GM18867 (cell line): ENCODE measurements around the gene ABCC2.
A peak's percentile ranks its signal among the peaks of the same experiment; 100 is the strongest.

Experiments
- ATAC-seq: cut with Tn5 transposase; IDR thresholded peaks from one replicate; pipeline ENCODE4 v1.9.1; 2021; ENCODE audit warnings: mild to moderate bottlenecking, moderate library complexity; ENCODE audit not compliant: unreplicated experiment

The ABCC2 gene

DNA sequence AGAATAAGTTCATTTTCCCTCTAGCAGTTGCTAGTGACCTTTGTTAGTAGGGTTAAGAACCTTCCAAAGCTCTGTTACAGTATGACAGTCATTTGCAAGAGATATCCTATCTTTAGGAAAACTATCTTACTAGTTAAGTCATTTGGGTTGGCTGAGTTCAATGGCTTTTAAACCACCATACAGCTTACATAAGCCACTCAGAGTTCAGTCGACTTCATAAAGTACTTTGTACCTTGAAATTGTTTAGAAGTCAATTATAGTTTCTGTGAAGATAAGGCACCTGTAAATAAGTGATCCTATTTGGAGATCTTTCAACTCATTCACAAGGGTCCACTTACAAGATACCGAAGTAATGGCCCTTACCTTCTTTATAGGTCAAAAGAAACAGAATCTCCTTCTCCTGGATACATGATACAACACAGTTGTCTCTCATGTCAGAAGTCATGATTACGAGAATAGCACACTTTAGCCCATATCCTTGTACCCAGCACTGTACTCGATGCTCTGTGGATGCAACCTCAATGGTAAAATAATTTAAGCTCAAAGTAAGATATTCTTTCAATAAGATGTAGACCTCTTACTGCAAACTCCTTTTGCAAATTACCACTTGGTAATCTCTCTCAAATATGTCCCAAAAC is 11.9 kb upstream of the ABCC2 start:
- no peak for ATAC-seq

DNA sequence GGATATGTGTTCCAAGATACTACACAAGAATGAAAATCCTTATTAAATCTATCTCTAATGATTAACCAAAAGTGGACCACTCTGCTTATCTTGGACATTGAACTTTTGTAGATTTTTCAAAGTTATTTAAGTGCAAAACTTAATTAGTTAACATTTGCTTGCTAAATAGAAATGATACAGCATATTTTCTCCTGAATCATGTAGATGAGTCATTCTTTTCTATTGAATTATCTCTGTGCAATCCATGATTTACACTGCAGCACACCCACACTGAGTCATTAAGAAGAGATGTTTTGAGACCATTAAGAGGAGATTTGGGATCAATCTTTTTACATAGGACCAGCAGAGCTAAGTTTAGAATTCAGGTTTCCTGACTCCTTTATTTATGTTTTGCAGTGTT is 6.6 kb upstream of the ABCC2 start:
- no peak for ATAC-seq

DNA sequence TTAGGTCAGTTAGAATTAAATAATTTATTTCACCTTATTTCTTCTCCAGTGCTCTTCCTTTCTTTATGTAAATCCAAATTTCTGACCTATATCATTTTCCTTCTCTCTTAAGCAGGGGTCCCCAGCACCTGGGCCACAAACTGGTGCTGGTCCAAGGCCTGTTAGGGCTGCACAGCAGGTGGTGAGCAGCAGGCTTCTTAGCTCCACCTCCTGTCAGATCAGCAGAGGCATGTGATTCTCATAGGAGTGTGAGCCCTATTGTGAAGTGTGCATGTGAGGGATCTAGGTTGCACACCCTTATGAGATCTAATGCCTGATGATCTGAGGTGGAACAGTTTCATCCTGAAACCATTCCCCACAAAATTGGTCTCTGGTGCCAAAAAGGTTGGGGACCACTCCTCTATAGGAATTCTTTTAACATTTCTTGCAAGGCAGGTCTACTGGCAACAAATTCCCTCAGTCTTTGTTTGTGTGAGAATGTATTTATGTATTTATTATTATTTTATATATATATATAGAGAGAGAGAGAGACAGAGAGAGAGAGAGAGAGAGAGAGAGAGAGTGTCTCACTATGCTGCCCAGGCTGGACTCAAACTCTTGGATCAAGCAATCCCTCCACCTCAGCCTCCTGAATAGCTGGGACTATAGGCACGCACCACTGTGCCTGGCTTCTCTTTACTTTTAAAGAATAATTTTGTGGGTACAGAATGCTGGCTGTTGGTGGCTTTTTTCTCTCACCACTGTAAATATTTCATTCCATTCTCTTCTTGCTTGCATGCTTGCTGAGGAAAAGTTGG is 4.3 kb upstream of the ABCC2 start:
- peak; percentile 69 for ATAC-seq

DNA sequence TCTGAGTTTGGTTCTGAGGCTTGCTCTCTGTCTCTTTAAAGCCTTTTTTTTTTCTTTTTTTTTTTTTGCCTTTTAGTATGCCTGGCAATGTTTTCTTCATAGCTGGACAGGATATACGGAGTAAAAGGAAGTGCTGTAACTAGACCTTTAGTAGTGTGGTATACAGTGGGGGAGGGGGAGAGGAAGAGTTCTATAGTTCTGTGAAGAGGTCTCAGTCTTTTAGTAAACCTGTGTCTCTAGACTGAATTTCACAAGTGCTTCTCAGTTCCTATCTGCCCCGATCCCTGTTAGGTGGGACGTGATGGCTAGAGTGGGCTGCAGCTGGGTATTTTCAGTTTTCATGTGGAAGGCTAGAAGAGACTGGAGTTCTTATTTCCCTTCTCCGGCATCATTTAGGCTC is 3.1 kb upstream of the ABCC2 start:
- ATAC-seq: no peak

DNA sequence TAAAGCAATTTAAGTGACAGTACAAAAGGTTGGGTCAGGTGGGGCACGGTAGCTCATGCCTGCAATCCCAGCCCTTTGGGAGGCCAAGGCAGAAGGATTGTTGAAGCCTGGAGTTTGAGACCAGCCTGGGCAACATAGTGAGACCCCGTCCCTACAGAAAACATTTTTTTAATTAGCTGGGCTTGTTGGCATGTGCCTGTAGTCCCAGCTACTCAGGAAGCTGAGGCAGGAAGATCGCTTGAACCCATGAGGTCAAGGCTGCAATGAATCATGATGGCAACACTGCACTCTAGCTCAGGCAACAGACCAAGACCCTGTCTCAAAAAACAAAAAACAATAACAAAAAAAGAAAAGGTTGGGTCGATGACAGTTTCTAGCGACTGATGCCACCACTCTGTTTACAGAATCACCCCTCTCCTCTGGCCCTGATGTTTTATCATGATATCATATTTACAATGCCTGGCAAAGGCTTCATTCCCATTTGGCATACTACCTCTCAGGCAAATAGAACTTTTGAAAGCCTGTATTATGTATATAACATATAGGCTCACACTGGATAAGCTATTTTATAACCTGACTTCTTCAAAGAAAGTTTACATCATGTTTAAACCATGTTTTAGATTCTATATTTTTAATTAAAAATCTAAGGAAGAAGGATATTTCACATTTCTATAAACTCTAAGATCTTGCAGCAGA is 558 bp upstream of the ABCC2 start:
- ATAC-seq: no peak

DNA sequence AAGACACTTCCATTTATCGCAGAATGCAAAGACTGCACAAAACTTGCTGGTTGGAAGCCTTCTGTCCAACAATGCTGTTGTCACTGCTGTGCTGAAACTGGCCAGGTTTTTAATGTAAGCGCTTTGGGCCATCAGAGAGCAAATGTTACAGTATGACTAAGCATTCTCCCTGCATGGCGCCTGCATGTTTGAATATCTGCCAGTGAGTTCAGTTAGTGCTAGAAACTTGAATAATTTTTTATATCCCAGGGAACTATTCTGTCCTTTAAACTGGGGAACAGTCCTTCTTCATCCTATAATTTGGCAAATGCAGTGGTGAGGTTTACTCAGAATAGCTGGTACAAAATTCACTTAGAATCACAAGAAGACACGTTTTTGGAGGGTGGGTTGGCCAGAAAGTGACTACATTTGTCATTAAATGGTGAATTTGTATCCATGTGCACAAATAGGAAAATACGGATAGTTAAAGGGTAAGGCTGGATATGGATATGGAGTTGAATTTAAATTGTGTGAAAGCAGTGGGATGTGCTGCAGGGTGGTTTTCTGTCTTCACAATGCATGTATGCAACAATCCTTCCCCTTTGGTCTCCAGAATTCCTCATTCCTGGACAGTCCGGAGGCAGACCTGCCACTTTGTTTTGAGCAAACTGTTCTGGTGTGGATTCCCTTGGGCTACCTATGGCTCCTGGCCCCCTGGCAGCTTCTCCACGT is 1.7 kb downstream of the ABCC2 start:
- no peak for ATAC-seq

DNA sequence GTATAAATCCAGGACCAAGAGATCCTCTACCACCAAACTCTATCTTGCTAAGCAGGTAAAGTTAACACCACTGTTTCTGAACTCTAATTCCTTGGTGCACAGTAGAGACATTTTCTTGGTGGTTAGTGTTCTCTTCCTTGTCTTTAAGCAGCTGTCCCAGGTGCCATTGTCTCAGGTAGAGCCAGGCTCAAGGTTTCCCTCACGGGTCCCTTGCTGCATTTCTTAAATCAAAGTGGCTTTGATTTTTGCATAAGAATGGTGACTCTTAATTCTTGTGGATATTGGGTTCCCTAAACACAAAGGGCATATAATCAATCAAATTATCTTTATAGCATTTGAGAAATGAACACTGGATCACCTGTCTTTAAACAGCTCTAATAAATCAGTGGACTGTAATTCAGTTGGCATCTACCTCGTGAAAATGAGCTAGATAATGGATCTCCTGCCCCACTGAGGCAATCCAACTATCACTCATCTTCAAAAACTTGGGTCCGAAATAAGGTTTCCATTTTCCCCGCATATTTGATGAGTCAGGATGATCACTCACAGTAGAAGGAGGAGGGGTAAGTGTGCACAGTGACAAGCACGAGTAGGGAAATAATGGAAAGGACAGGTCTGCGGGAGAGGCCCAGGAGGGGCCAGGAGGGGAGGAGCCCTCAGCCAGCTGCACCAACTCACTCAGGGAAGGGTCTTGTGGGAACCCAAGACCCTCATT is 2.4 kb downstream of the ABCC2 start:
- ATAC-seq: no peak

DNA sequence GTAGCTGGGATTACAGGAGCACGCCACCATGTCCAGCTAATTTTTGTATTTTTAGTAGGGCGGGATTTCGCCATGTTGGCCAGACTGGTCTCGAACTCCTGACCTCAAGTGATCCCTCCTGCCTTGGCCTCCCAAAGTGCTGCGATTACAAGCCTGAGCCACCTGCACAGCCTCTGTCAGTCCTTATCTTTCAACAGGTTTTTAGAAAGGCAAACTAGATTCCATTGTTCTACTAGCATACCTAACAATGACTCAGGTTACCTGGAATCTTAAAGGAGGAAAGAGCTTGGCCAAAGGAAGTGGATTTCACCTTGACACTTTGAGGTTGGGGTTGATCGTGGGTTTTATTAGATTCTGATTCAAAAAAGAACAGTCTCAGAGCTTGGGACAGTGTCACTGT is 3.2 kb downstream of the ABCC2 start:
- ATAC-seq: no peak

DNA sequence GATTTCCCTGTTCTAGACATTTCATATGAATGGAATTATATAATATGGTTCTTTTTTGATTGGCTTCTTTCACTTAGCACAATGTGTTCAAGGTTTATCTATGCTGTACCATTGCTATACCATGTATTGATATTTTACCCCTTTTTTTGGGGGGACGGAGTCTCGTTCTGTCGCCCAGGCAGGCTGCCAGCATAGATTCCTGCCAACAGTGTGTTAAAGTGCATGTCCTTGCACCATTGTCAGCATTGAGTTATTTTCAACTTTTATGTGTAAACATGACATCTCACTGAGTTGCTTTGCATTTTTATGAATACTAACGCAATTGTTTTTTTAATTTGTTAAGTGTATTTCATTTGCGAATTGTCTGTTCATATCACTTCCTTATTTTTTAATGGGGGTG is 4.9 kb downstream of the ABCC2 start:
- no peak for ATAC-seq

DNA sequence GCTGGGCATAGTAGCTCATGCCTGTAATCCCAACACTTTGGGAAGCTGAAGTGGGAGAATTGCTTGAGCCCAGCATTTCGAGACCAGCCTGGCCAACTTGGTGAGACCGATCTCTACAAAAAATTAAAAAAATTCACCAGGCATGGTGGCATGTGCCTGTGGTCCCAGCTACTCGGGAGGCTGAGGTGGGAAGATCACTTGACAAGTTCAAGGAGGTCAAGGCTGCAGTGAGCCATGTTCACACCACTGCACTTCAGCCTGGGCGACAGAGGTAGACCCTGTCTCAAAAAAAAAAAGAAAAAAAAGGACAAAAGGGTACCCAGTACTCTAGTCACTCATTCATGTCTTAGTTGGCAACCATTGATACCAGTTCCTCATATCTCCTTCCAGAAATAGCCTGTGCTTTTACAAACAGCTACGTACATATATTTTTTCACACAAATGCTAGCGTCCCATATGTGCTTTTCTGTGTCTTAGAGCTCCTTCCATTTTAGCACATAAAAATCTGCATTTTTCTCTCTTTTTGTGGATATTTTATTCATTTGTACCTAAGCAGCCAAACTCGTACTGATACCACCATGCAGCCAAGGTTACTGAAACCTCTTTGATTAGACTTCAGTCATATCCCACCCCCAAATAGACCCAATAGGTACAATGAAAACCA is 5.5 kb downstream of the ABCC2 start:
- no peak for ATAC-seq

DNA sequence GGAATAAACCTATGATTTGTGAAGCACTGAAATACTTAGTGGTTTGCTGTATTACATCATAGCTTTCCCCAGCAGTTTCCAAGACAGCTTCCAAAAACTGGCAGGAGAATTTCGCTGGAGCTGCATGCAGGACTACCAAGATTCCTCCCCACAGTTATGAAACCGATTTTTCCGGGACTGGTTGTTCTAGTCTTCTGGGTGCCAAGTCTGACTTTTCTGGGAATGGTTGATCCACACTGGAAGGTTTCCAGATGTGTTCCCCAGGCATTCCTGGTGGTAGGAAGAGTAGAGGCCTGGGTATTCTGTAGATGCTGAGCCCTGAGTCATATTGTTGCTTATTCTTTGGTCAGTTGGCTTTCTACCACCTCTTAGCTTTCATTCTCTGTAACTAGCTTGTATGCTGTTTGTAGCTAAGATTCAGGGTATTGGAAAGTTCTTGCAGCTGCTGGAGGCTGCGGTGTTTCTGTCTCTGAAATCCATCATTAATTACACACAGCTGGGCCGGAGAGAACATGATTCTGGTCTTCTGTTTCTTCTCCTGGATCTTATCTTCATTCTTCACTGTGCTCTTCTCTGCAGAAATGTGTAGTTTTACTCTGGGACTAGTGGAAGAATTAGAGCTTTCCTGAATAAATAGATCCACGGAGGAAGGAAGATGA is 6.3 kb downstream of the ABCC2 start:
- ATAC-seq: no peak

DNA sequence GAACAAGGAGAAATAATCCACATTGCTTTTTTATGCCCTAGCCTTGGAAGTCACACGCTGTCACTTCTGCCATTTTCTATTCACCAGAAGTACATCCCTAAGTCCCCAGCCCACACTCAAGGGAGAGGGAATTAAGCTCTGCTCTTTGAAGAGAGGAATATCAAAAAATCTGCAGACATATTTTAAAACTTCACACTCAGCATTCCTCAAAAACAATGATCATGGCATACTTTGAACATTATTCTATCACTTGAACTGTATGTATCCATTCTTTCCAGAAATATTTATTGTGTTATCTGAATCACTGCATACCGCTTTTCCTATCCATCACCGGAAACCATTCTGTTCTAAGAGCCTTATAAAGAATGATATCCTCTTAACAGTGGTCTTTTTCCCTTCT is 9.4 kb downstream of the ABCC2 start:
- no peak for ATAC-seq

DNA sequence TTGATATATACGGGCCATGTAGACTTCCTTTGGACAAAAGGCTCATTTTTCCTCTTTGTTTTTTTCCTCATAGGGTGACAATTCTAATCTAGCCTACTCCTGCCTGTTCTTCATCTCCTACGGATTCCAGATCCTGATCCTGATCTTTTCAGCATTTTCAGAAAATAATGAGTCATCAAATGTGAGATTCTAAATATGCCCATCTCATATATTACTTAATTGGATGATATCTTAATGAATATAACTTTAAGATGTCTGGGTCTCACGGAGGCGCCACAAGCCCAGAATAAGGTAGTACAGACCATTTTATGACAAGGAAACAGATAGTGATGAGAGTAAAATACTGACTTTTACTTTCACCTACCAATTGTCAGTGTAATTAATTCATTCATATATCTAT is 11.4 kb downstream of the ABCC2 start:
- no peak for ATAC-seq

DNA sequence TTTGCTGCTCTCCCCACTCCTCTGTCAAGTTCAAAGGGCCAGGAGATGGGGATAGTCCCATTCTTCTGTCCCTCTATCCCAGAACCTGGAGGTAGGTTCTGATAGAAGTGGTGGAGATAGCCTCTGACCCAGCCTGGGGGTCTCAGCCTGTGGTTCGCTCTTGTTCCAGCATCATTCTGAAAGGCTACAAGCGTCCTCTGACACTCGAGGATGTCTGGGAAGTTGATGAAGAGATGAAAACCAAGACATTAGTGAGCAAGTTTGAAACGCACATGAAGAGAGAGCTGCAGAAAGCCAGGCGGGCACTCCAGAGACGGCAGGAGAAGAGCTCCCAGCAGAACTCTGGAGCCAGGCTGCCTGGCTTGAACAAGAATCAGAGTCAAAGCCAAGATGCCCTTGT is 14.5 kb downstream of the ABCC2 start:
- no peak for ATAC-seq

DNA sequence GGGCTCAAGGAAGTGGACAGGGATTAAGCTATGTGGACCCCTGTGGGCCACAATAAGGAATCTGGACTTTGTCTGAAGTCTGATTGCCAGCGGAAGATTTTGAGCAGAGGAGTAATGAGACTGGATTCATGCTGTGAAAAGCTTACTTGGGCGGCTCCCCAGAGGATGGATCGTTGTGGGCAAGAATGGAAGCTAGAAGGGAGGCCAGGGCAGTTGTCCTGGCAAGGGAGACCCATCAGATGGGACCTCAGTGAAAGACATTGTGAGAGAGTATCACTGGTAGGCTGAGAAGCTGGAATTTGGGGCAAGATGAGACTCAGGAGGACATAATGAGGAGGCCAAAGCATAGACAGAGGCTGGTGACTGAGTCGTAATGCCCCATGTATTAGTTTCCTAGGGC is 15.6 kb downstream of the ABCC2 start:
- ATAC-seq: no peak

DNA sequence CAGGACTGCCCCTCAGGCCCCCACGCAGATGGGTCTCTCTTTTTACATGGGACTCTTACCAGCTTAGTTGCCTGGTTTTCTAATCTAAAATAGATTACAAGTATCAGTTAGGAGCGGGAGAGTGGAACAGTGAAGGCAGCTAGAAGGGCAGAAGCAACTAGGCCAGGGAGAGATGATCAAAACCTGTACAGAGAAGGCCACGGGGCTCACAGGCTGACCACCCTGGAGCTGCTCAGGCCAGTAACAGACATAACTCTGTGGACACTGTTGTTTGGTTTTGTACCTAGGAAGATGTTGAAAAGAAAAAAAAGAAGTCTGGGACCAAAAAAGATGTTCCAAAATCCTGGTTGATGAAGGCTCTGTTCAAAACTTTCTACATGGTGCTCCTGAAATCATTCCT is 16.5 kb downstream of the ABCC2 start:
- no peak for ATAC-seq

DNA sequence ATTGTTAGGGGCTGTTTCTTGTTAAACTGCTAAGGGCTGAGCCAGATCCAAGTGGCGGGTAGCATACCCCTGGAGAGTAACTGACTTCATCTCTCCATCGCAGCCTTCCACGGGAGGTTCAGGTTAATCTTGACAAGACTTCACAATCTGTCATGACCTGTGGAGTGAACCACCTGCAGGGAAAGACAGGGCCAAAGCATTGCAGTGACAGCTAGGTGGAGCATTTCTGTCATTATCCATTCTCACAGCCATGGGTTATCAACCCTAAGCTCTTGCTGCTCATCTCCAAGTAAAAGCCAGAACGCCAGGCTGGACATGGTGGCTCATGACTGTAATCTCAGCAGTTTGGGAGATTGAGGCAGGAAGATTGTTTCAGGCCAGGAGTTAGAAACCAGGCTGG is 17.2 kb downstream of the ABCC2 start:
- ATAC-seq: no peak

DNA sequence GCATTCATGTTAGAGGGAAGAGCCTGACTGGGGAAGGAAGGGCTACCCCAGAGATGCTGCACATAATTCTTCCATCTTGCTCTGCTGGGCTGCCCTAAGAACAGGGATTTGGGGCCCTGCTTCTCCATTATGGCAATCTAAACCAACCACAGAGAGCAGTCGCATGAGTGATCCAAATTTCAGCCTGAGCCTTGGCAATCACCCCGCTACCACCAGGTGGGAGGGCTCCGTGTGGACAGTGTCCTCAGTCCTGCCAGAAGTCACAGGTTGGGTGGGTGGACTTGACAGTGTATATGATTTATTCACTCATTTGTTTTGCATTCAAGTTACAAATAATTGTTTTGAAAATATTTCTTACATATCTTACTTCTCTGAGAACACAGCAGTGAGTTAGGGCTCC is 22.0 kb downstream of the ABCC2 start:
- ATAC-seq: no peak

DNA sequence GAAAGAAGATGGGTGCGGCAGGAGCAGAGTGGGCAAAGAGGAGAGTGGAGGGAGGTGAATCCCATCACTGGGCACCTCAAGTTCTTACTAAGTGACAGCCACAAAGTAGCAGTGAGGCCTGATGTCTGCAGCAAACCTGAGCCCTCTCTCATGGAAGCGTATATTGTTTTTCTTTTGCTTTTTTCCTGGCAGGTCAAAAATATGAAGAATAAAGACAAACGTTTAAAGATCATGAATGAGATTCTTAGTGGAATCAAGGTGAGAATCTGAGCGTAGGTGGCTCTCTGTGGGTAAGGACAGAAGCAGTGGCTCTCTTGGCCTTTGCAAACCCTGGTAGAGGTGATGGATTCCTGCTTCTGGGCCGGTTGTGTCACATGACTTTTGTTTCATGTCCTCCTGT is 22.8 kb downstream of the ABCC2 start:
- ATAC-seq: no peak

DNA sequence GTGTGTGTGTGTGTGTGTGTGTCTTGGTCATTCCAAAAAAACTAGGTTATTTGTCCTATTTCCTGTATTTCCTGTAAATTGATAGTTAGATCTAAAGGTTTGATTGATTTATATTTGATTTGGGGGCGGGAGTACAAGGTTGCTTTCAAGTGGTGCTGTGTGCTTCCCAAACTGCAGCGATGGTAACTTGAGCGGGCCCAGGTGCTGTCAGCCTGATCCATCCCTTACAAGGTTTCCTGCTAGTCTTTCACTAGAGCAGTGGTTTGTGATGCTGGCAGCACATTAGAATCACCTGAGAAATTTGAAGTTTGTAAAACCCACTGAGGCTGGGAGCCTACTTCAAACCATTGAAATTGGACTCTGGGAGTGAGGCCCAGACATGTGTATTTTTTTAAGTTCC is 23.7 kb downstream of the ABCC2 start:
- ATAC-seq: no peak
